ELR (cell line): ENCODE results near the gene PACSIN1.
A peak's percentile ranks its signal among the peaks of the same experiment; 100 is the strongest.

Source experiments
- DNase-seq: peaks from one replicate; pipeline ENCODE4 v3.0.0-alpha.2; 2015; ENCODE audit warnings: low read depth

The PACSIN1 gene, protein sequence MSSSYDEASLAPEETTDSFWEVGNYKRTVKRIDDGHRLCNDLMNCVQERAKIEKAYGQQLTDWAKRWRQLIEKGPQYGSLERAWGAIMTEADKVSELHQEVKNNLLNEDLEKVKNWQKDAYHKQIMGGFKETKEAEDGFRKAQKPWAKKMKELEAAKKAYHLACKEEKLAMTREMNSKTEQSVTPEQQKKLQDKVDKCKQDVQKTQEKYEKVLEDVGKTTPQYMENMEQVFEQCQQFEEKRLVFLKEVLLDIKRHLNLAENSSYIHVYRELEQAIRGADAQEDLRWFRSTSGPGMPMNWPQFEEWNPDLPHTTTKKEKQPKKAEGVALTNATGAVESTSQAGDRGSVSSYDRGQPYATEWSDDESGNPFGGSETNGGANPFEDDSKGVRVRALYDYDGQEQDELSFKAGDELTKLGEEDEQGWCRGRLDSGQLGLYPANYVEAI

GRCh38 chr6:34465531-34466241, at the start of gene PACSIN1:
TSS of gene PACSIN1 (plus strand) at chr6:34466076. CDS start at chr6:34526306, 60,230 bp downstream.
- DNase-seq = peak; percentile 37

DNA sequence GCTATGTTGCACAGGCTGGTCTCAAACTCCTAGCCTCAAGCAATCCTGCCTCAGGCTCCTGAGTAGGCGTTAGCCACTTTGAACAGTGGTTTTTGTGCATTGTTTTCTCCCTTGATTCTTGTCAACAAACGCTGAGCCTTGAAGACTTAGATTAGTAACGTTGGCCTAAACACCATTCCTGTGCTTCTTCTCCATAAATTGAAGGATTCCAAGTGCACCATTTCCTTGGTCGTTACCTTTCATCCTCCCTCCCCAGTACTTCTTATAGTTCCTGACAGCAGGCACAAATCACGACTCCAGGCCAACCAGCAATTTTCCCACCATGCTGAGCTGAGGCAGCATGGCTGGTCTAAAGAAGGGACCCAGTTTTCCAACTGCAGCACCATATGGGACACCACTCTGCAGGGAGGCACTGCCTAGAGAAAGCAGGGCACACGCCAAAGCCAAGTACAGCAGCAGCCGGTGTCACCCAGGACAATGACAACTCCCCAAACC, 49.0 kb upstream of the PACSIN1 start:
- no peak for DNase-seq

- no peak for DNase-seq
Measured at GRCh38 chr6:34418367-34418766, 47.5 kb upstream of the PACSIN1 start.

- DNase-seq = peak; percentile 60
Measured at GRCh38 chr6:34423254-34423653, 42.6 kb upstream of the PACSIN1 start.

GRCh38 chr6:34424200-34425131, 41.4 kb upstream of the PACSIN1 start:
- DNase-seq = no peak

- no peak for DNase-seq
Measured at GRCh38 chr6:34425132-34425497, 40.8 kb upstream of the PACSIN1 start.

DNA sequence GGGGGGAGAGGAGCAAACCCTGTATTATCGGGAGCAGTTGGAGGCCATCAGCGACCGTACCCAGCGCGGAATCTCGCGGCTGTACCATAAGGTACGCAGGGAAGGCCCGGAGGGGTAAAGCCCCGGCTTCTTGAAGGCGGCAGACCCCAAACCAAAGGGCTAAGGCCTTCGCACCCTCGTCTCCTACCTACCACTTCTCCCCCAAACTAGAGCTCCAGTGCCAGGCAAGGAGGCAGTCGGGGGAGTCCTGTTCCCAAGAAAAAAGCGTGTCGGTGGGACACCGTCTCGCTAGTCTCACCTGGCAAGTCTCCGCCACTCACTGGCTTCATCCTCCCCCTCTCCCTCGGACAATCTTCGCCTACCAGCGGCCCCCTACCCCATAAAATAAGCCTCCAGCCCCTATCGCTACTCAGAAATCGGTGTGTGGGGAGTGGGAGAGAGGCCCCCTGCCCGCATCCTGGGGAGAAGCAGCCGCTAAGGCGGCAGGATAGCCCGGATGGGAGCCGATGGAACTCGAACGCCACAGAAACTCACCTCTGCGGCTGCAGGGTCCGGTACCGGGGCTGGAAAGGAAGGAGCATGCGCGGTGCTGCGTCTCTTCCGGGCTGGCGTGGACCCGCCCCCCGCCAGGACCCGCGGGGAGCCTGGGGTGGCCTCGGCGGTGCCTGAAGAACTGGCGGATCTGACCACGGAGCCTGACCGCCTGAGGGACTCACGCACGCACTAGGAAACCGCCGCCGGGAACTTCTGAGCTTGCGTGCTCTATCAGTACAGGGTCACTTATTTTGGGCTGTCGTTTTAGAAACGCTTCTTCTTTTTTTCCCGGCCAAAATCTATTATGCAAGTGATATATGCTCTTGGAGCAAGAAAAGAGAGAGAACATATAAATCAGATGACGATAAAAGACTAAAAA, 40.1 kb upstream of the PACSIN1 start, which contains the start of gene RPS10:
Gene RPS10, minus strand, starts transcription at position 572 of the 913 bp plus-strand sequence. CDS start 848 bp downstream, outside the sequence.
- peak; percentile 95 for DNase-seq

DNA sequence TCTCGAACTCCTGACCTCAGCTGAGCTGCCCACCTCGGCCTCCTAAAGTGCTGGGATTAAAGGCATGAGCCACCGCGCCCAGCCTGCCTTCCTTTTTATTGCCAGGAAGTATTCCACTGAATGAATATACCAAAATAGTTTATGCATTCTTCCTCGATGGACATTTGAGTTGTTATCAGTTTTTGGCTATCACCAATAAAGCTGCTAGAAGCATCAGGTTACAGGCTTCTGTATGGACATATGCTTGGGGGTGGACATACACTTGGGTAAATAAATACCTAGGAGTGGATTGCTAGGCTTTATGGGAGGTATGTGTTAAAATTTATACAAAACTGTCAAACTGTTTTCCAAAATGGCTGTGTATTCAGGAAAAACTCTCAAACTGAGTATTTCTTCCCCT, 30.0 kb upstream of the PACSIN1 start:
- no peak for DNase-seq

DNA sequence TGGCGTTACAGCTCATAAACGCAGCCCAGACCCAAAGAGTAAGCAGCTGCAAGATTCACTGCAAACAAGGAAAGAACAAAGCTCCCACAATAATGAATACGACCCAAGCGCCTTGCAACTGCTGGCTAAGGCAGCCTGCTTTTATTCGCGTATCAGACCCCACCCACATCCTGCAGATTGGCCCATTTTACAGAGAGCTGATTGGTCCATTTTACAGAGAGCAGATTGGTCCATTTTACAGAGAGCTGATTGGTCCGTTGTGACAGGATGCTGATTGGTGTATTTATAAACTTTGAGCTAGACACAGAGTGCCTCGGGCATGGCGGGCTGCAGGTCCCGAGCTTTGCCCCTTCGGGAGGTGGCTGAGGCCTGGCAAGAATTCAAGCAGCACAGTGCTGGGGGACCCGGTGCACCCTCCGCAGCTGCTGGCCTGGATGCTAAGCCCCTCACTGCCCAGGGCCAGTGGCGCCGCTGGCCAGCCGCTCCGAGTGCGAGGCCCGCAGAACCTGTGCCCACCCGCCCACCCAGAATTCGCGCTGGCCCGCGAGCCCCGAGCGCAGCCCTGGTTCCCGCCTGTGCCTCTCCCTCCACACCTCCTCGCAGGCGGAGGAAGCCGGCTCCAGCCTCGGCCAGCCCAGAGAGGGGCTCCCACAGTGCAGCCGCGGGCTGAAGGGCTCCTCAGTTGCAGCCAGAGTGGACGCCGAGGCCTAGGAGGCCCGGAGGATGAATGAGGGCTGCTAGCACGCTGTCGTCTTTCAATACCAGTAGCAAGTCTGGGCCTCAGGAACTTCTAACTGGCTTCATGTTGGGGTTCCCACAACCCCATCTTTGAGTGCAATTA, 28.9 kb upstream of the PACSIN1 start:
- DNase-seq = no peak

GRCh38 chr6:34437644-34437970, 28.3 kb upstream of the PACSIN1 start:
- no peak for DNase-seq

DNA sequence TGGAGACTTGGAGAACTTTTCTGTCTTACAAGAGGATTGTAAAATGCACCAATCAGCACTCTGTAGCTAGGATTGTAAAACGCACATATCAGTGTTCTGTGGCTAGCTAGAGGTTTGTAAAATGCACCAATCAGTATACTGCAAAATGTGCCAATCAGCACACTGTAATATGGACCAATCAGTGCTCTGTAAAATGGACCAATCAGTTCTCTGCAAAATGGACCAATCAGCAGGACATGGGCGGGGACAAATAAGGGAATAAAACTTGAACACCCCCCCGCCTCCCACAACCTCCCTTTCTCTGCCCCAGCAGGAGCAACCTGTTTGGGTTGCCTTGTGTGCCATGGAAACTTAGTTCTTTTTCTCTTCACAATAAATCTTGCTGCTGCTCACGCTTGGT, 27.2 kb upstream of the PACSIN1 start:
- DNase-seq = no peak

DNA sequence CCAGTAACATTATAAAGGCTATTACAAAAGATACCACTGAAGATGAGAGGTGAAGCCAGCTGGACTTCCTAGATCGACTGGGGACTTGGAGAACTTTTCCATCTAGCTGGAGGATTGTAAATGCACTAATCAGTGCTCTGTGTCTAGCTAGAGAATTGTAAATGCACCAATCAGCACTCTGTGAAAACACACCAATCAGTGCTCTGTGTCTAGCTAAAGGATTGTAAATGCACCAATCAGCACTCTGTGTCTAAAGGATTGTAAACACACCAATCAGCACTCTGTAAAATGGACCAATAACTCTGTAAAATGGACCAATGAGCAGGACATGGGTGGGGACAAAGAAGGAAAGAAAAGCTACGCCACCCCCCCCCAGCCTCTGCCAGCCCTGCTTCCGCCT, 26.4 kb upstream of the PACSIN1 start:
- no peak for DNase-seq

GRCh38 chr6:34441526-34441925, 24.4 kb upstream of the PACSIN1 start:
- no peak for DNase-seq

- no peak for DNase-seq
Measured at GRCh38 chr6:34445313-34445860, 20.5 kb upstream of the PACSIN1 start.

- no peak for DNase-seq
Measured at GRCh38 chr6:34447386-34447785, 18.5 kb upstream of the PACSIN1 start.

DNA sequence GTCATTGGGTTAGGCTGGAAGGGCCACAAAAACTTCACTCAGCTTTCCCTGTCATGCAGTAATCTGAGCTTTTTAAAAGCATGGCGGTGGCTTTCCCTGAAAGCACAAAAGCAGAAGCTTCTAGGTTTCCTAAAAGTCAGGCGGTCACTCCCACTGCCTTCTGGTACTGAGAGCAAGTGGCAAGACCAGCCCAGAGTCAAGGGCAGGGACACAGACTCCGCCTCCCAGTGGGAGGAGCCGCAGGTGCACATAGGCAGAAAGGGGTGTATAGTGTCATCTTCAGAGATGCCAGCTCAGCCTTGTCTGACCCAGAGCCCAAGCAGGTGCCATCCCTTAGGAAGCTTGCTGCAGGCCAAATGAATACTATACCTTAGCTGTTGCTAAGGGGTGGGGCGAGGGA, 18.0 kb upstream of the PACSIN1 start:
- DNase-seq = no peak

DNA sequence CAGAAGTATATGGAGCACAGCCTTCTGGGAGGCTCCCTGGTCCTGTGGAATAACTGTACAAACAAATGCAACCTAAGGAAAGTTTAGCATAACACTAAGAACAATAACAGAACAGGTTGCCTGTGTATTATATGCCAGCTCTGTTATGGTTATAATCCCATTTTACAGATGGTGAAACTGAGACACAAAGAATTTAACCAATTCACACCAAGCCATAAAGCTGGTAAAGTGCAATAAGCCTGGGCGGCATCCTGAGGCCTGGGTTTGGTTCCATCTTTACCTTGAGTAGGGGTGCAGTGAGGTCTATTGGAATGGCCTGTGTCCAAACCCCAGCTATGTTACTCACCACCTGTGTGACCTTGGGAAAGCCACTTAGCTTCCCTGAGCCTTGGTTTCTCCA, 14.7 kb upstream of the PACSIN1 start:
- DNase-seq = no peak

DNA sequence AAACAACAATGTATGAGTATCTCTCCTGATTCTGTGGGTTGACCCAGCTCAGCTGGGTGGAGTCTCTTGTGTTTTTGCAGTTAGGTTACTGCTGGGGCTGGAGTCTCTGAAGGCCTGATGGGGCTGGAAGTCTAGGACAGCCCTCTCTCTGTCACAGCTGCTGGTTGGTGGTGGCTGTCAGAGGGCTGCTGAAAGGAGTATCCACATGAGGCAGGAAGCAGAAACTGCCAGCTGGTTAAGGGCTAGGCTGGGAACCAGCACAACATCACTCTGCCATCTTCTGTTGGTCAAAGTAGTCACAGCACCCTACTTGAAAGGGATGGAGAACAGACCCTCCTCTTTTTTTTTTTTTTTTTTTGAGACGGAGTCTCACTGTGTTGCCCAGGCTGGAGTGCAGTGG, 10.0 kb upstream of the PACSIN1 start:
- no peak for DNase-seq

GRCh38 chr6:34457382-34457741, 8.5 kb upstream of the PACSIN1 start:
- DNase-seq = no peak
